ENCODE measurements around the gene ACOT2.

The ACOT2 gene

DNA sequence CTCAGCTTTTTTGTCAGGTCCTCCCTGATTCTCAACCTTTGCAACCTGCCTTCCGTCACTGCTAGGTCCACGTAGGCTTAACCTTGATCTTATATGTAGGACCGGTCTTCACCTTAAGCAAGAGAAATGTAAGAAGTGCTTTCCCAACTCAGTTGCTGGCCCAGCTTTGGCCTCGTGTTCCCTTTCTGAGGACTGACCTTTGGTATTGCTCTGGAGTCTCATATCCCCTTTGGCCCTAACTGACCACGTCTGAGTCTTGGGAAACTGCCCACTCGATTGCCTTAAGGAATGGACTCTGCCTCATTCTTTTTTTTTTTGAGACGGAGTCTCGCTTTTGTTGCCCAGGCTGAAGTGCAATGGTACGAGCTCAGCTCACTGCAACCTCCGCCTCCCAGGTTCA is 51.3 kb downstream of the ACOT2 start:
- DNase-seq: no peak

DNA sequence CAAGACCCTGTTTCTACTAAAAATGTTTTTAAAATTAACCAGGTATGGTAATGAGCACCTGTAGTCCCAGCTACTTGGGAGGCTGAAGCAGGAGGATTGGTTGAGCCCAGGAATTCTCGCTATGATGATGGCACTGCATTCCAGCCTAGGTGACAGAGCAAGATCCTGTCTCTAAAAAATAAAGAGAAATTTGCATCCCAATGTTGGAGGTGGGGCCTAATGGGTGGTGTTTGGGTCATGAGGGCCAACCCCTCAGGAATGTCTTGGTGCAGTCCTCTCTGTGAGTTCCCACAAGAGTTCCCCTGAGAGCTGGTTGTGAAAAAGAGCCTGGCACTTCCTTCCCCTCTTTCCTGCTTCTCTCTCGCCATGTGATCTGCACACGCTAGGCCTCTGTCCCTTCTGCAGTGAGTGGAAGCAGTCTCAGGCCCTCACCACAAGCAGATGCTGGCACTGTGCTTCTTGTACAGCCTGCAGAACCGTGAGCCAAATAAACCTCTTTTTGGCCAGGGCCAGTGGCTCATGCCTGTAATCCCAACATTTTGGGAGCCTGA is 54.6 kb downstream of the ACOT2 start:
- DNase-seq: no peak

Data from DMS153 (cell line).